ENCODE results near the gene FXYD5.

Gene FXYD5

GRCh38 chr19:35211545-35212230, 57.2 kb downstream of the FXYD5 start:
- no peak for ATAC-seq
- TF ChIP-seq SNAI2 (CRISPR knock-in tag; IDR thresholded peaks at IDR 0.05) (no peak), RARB (CRISPR knock-in tag; IDR thresholded peaks at IDR 0.05) (no peak), CSRNP3 (CRISPR knock-in tag; IDR thresholded peaks at IDR 0.05) (no peak), GLIS3 (CRISPR knock-in tag; IDR thresholded peaks at IDR 0.05) (no peak), ZNF565 (CRISPR knock-in tag; conservative IDR thresholded peaks at IDR 0.05; ENCODE audit: low read depth) (no peak), ESRRG (CRISPR knock-in tag; IDR thresholded peaks at IDR 0.05) (no peak), TOX (CRISPR knock-in tag; IDR thresholded peaks at IDR 0.05; ENCODE audit: borderline replicate concordance) (no peak), PATZ1 (CRISPR knock-in tag; IDR thresholded peaks at IDR 0.05; ENCODE audit: borderline replicate concordance) (no peak), BACH2 (CRISPR knock-in tag; IDR thresholded peaks at IDR 0.05; ENCODE audit: borderline replicate concordance) (no peak), ISL1 (CRISPR knock-in tag; IDR thresholded peaks at IDR 0.05) (no peak), CREB5 (CRISPR knock-in tag; IDR thresholded peaks at IDR 0.05; ENCODE audit: low read depth) (no peak), ZNF8 (CRISPR knock-in tag; IDR thresholded peaks at IDR 0.05) (no peak), ZC3H10 (CRISPR knock-in tag; IDR thresholded peaks at IDR 0.05) (no peak), ARNTL (CRISPR knock-in tag; IDR thresholded peaks at IDR 0.05; ENCODE audit: borderline replicate concordance, low read depth) (no peak)

- ATAC-seq, result no peak
- TF ChIP-seq ARNTL (CRISPR knock-in tag; IDR thresholded peaks at IDR 0.05; ENCODE audit: borderline replicate concordance, low read depth), result no peak
- no peak for TF ChIP-seq PATZ1 (CRISPR knock-in tag; IDR thresholded peaks at IDR 0.05; ENCODE audit: borderline replicate concordance)
- no peak for TF ChIP-seq TOX (CRISPR knock-in tag; IDR thresholded peaks at IDR 0.05; ENCODE audit: borderline replicate concordance)
- no peak for TF ChIP-seq PPARA (CRISPR knock-in tag; IDR thresholded peaks at IDR 0.05; ENCODE audit: borderline replicate concordance)
- TF ChIP-seq SNAI2 (CRISPR knock-in tag; IDR thresholded peaks at IDR 0.05), result no peak
- no peak for TF ChIP-seq ISL1 (CRISPR knock-in tag; IDR thresholded peaks at IDR 0.05)
- no peak for TF ChIP-seq CREB5 (CRISPR knock-in tag; IDR thresholded peaks at IDR 0.05; ENCODE audit: low read depth)
- TF ChIP-seq ZNF70 (CRISPR knock-in tag; IDR thresholded peaks at IDR 0.05), result no peak
- no peak for TF ChIP-seq BACH2 (CRISPR knock-in tag; IDR thresholded peaks at IDR 0.05; ENCODE audit: borderline replicate concordance)
- no peak for TF ChIP-seq OSR1 (CRISPR knock-in tag; IDR thresholded peaks at IDR 0.05)
- no peak for TF ChIP-seq ESRRG (CRISPR knock-in tag; IDR thresholded peaks at IDR 0.05)
- no peak for TF ChIP-seq CSRNP3 (CRISPR knock-in tag; IDR thresholded peaks at IDR 0.05)
- TF ChIP-seq ZC3H10 (CRISPR knock-in tag; IDR thresholded peaks at IDR 0.05), result no peak
- no peak for TF ChIP-seq ZFP3 (CRISPR knock-in tag; IDR thresholded peaks at IDR 0.05)
Measured at GRCh38 chr19:35212241-35212640, 57.7 kb downstream of the FXYD5 start.

Data from SK-N-SH treated with all-trans-retinoic acid at 6 μM for 48 hours (cell line).